GF-D8 (cell line): Measurements from ENCODE around the gene ENPEP.
A peak's percentile ranks its signal among the peaks of the same experiment; 100 is the strongest.
"Not testable (repeated sequence)": the region's sequence is repeated elsewhere in the genome, so short reads cannot be mapped to it uniquely, and the experiment has no call there.

Experiments
- DNase-seq: peaks from one replicate; lab custom pipeline; 2025; lab: John Stamatoyannopoulos, UW

Gene ENPEP

DNA sequence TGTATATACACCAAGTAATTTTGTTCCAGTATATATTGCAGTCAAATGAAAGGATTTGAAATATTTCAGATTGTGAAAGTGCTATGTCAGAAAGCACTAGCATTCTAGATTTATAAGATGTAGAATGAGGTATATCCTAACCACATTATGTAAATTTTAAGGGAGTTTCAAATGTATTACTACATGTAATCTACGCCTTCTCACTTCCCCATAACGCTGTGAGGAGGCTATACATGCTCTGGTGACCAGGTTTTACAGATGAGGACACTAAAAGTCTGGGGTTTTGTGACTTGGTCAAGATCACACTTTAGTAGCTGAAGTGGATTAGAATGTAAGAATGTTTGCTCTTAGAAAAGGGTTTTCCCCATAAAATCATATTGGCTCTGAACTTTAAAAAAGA is 8.1 kb downstream of the ENPEP start:
- no peak for DNase-seq

- DNase-seq = no peak
These were observed 8.8 kb downstream of the ENPEP start for GRCh38 chr4:110484767-110485166.

- no peak for DNase-seq
These were observed 9.5 kb downstream of the ENPEP start for GRCh38 chr4:110485452-110485851.

DNA sequence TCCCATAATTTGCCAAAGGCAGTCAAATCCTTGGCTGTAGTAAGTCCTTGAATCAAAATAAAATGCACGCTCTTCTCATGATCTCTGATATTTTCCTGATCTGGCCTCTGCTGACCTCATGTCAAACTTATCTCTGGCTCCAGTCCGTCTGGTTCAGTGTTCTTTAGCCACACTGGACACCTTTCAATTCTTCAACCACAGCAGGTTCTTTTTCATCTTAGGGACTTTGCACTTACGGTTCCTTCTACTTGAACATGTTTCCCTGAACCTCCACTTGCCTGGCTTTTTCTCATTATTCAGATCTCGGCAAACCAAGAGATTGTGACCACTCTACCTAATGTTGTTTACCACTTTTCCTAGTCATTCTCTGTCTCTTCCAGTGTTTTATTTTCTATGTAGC is 10.3 kb downstream of the ENPEP start:
- DNase-seq = no peak

GRCh38 chr4:110486850-110487249 is 10.9 kb downstream of the ENPEP start:
- DNase-seq = not testable (repeated sequence)

GRCh38 chr4:110487873-110488272 is 11.9 kb downstream of the ENPEP start:
- no peak for DNase-seq

DNA sequence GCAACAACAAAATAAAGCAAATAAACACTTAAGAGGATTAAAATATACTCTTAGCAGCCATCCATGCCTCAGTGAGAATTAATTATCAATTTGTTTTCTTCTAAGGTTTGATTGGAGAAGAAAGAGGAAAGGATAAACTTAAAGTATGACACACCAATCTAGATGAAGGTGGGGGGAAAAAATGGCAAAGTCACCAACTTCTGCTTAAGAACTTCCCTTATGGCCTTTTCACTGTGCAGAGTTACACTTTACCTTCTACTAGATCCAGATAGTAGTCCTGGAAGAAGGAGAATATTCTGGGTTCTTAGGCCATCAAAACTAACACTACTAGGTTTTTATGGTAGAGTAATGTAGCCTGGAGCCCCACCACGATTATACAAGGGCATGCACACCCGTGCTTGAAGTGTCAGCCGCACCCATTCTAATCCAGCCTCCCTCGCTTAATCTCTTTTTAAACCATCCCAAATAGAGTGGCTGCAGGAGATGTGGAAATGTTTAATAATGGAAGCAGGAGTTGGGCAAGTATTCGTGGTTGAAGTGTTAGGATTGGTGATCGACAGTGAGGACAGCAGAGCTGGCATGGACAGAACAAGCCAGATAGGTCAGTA is 14.1 kb downstream of the ENPEP start:
- no peak for DNase-seq

DNA sequence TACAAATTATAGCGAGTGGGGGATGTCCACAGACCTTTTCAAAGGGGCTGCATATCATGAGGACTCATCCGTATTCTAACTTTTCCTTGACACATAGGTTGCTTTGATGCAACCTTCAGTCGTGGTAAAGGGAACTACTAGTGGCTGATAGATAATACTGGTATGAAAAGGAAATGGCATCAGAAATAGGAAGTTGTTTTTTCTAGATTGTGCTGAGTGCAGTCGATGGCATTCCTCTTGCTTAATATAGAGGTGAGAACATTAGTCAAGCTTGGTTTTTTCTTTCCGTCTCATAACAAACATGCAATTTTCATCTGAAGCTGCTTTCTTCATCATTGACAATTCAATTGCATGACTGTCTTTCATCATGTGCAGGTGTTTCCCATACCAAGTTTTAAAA is 16.6 kb downstream of the ENPEP start:
- DNase-seq = peak; percentile 77

DNA sequence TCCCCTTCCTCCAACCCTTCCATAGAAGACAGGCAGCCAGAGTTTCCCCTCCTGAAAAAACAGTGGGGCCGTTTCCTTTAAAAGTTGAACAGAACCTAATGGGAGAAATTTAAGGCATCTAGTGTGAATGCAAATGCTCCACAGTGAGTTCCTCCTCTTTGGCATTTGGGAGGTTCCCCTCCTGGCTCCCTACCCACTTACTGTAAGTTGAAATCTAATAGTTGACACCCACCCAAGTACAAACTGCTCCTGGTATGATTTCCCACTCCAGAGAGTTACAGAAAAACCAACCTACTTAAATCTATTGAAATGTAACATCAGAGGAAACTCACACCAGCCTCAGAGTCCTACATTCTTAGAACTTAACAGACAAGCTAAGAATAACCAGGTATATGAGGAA is 17.6 kb downstream of the ENPEP start:
- no peak for DNase-seq

GRCh38 chr4:110498420-110498819 is 22.5 kb downstream of the ENPEP start:
- DNase-seq = no peak

- no peak for DNase-seq
These were observed 23.2 kb downstream of the ENPEP start for GRCh38 chr4:110499126-110499525.

GRCh38 chr4:110501826-110502225 is 25.9 kb downstream of the ENPEP start:
- no peak for DNase-seq

- no peak for DNase-seq
These were observed 27.5 kb downstream of the ENPEP start for GRCh38 chr4:110503270-110504083.

- no peak for DNase-seq
These were observed 28.1 kb downstream of the ENPEP start for GRCh38 chr4:110504084-110504435.

- no peak for DNase-seq
These were observed 29.5 kb downstream of the ENPEP start for GRCh38 chr4:110505440-110505839.

DNA sequence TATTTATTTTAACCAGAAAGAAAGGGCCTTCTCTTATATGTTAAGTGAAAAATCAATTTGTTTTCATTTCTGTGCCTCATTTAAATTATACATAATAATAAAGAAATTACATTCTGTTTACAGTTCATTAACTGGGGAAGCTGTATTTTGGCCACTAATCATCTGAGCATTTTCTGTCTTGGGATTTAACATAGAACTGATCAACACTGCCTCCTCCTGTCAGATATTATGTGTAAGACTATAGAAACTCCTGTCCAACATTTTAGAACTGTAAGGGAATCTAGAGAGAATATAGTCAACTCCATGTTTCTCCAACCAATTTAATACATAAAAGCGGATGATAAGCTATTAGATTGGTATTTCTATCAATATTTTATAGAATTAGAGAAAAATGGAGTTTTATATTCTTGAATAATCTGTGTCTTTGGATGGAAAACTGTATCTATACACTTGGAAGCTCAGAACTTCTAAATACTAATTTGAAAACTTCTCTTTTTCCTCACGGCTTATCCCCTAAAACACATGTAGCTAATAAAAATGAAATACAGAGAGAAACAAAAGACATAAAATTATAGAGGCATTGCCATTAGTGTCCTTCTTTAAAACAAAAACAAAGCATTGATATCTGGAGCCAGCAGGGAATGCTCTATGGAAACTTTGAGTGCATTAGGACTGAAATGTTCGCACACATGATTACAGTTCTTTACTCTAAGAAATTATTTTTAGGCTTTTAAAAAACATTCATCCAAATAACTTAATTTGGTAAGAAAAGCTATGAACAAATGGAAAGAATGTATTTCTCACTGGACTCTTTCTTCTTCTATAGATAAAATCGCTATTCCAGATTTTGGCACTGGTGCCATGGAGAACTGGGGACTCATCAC is 33.1 kb downstream of the ENPEP start:
- DNase-seq = no peak

GRCh38 chr4:110510277-110510676 is 34.3 kb downstream of the ENPEP start:
- no peak for DNase-seq

GRCh38 chr4:110510955-110511544 is 35.1 kb downstream of the ENPEP start:
- DNase-seq = peak; percentile 10

DNA sequence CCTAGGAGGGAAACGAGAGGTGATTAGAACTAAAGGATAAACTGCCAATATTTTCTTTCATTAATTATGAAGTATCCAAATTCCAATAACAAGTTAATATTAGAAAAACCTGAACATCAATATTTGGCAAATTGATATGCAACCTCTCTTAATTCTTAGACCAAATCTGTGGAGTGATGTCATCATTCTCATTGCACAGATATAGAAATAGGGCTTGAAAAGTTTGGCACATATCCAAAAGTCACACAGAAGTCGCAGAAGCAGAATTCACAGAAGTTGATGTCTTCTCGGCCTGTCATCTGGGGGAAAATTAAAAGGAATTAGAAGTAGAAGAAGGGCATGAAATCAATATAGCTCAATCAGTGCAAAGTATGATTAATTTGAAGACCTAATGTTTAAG is 36.9 kb downstream of the ENPEP start:
- no peak for DNase-seq

GRCh38 chr4:110514889-110515479 is 39.0 kb downstream of the ENPEP start:
- DNase-seq = peak; percentile 7

DNA sequence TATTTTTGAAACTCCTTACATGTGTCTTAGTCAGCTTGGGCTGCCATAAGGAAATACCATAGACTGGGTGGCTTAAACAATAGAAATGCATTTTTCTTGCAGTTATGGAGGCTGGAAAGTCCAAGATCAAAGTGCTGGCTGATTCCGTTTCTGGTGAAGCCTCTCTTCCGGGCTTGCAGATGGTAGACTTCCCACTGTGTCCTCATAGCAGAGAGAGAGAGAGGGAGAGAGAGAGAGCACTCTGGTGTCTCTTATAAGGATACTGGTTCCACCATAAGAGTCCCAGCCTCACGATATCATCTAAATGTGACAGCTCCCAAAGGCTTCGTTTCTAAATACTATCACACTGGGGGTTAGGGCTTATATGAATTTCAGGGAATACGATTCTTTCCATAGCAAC is 39.7 kb downstream of the ENPEP start:
- no peak for DNase-seq
